HepG2 (cell line): ENCODE measurements around the gene IMMT. TPM values are rescaled to one million over a fixed set of nuclear protein-coding genes. Genes with fewer than 3 reads are reported as not detected.

Experiments used
- EEA1 ChIP-seq: sonication (generic); formaldehyde crosslinking; IDR thresholded peaks from 2 replicates; pipeline ENCODE4 v1.5.1; 2020; ENCODE audit warnings: mild to moderate bottlenecking, missing genetic modification reagents, borderline replicate concordance
- FOXK2 ChIP-seq: fragments of 450-650 bp; IDR thresholded peaks from 2 replicates; pipeline ENCODE4 v1.6.1; 2016
- GPBP1L1 ChIP-seq: sonication (generic); formaldehyde crosslinking; IDR thresholded peaks from 2 replicates; pipeline ENCODE4 v1.5.0; 2020; ENCODE audit warnings: mild to moderate bottlenecking, missing genetic modification reagents
- HBP1 ChIP-seq: IDR thresholded peaks from 2 replicates; pipeline ENCODE4 v1.6.1; 2016; ENCODE audit warnings: low read depth, control low read depth
- HNF1A ChIP-seq, 2 experiments: sonication (generic) in 1 of 2; formaldehyde crosslinking in 1 of 2; IDR thresholded peaks; 2 replicates each; pipeline versions ENCODE4 v1.4.0 to v1.6.1; 2016 to 2020; ENCODE audit warnings: borderline replicate concordance in 1 of 2, low read depth in 1 of 2, mild to moderate bottlenecking in 1 of 2, missing genetic modification reagents in 1 of 2
- HOXA7 ChIP-seq: sonication (generic); formaldehyde crosslinking; IDR thresholded peaks from 2 replicates; pipeline ENCODE4 v1.8.1; 2022; ENCODE audit warnings: mild to moderate bottlenecking, missing genetic modification reagents, moderate library complexity
- KDM3A ChIP-seq: IDR thresholded peaks from 2 replicates; pipeline ENCODE4 v1.6.1; 2018; ENCODE audit warnings: low read depth, missing compliant biosample characterization
- MAFG ChIP-seq: sonication (generic); formaldehyde crosslinking; IDR thresholded peaks from 2 replicates; pipeline ENCODE4 v1.5.1; 2020; ENCODE audit warnings: mild to moderate bottlenecking, missing genetic modification reagents
- MTF2 ChIP-seq: sonication (generic); formaldehyde crosslinking; IDR thresholded peaks from 2 replicates; pipeline ENCODE4 v1.5.0; 2020; ENCODE audit warnings: missing genetic modification reagents, borderline replicate concordance
- NR2F1 ChIP-seq, 2 experiments: fragments of 450-650 bp in 1 of 2; formaldehyde crosslinking in 1 of 2; IDR thresholded peaks; 2 replicates each; pipeline versions ENCODE4 v1.5.0 to v1.6.1; 2016 to 2020; ENCODE audit warnings: mild to moderate bottlenecking in 1 of 2, missing compliant biosample characterization in 1 of 2, missing genetic modification reagents in 1 of 2, moderate library complexity in 1 of 2
- SNAPC5 ChIP-seq: sonication (generic); formaldehyde crosslinking; IDR thresholded peaks from 2 replicates; pipeline ENCODE4 v1.8.1; 2023; ENCODE audit warnings: mild to moderate bottlenecking, missing genetic modification reagents, borderline replicate concordance
- TIGD3 ChIP-seq: sonication (generic); formaldehyde crosslinking; IDR thresholded peaks from 2 replicates; pipeline ENCODE4 v1.5.1; 2020; ENCODE audit warnings: mild to moderate bottlenecking, missing genetic modification reagents, borderline replicate concordance
- ZNF552 ChIP-seq: sonication (generic); formaldehyde crosslinking; IDR thresholded peaks from 2 replicates; pipeline ENCODE4 v1.9.0; 2022; ENCODE audit warnings: missing genetic modification reagents, mild to moderate bottlenecking, borderline replicate concordance
- ZNF569 ChIP-seq: sonication (generic); formaldehyde crosslinking; IDR thresholded peaks from 2 replicates; pipeline ENCODE4 v1.5.0; 2020; ENCODE audit warnings: mild to moderate bottlenecking, missing genetic modification reagents, moderate library complexity, borderline replicate concordance
- ZNF703 ChIP-seq: sonication (generic); formaldehyde crosslinking; IDR thresholded peaks from 2 replicates; pipeline ENCODE4 v1.5.1; 2020; ENCODE audit warnings: missing genetic modification reagents, mild to moderate bottlenecking, moderate library complexity, borderline replicate concordance
- polyA plus RNA-seq, 8 experiments: library from polyadenylated mRNA; depleted of rRNA in 3 of 8; stranded (reverse) in 7 of 8; unstranded in 1 of 8; fragments of >200 nt; fragmentation: Illumina TruSeq in 4 of 8; extraction: Trizol in 4 of 8; gene quantifications; 2 replicates each; pipeline versions ENCODE4 v1.2.1 to v1.2.3, GENCODE V29; 2011 to 2016; ENCODE audit warnings: low read depth in 4 of 8, missing spikeins in 1 of 8, mixed read lengths in 1 of 8; ENCODE audit not compliant: insufficient read depth in 1 of 8
- total RNA-seq, 5 experiments: library from RNA; depleted of rRNA; stranded (reverse); fragments of >200 nt; fragmentation: Illumina TruSeq; extraction: Trizol; gene quantifications; 2 replicates each; pipeline ENCODE4 v1.2.3, GENCODE V29; 2016; ENCODE audit warnings: low read depth in 1 of 5
- TF ChIP-seq, protein P1 (sequence below): sonication (generic); formaldehyde crosslinking; IDR thresholded peaks from 2 replicates; pipeline ENCODE4 v1.5.0; 2020; ENCODE audit warnings: mild to moderate bottlenecking, missing genetic modification reagents, moderate library complexity

IMMT gene
- total and polyA plus RNA-seq, 2 of the 13 experiments (the other 11 are each of a cell fraction or from before 2014, with no cell fraction given) = 63.5 to 119 TPM

DNA sequence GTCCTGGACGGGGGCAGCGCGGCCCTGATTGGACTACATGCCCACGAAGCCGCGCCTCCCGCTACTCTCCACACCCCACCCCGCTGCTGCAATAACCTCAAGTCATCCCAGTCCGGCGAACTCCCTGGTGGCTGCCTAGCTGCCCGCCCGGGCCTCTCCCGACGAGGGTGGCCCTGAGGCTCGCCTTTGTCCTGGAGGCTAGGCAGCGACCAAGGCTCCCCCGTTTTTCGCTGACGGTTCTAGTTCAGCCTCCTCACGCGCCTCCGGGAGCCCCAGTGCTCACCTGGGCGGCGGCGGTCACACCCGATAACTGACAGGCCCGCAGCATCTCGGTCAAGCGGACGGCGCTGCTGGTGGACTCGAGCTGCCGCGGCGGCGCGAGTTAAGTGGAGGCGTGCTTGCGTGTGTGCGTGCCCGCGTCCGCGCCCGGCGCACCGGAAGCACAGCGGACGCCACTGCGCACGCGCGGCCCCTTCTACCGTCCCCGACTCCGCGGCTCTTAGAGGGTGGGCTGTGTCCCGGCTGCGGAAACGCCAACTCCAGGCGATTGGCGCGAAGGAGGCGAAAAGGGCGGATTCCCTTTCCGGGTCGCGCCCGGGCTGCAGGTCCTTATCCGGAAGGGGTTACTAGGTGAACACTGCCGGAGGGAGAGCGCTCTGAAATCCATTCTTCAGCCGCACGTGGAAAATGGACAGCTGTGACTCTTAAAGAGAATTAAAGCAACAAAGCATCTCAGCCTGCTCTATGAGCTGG is at the start of gene IMMT (continued):
- TF ChIP-seq TIGD3 (CRISPR knock-in tag) (peak; percentile 91), KDM3A (CRISPR knock-in tag) (peak; percentile 55; the same call in 1 of the 2 replicates), HNF1A (IDR thresholded peaks at IDR 0.05; ENCODE audit: low read depth) (no peak), HNF1A (CRISPR knock-in tag; IDR thresholded peaks at IDR 0.05; ENCODE audit: borderline replicate concordance) (peak; percentile 90), HBP1 (CRISPR knock-in tag) (peak; percentile 21; the same call in 1 of the 2 replicates), SNAPC5 (CRISPR knock-in tag) (no peak; the same call in 1 of the 2 replicates), HOXA7 (CRISPR knock-in tag) (no peak), ZNF552 (CRISPR knock-in tag) (peak; percentile 66), ZNF703 (CRISPR knock-in tag) (peak; percentile 5; the same call in 1 of the 2 replicates), ZNF569 (CRISPR knock-in tag) (peak; percentile 58; the same call in 1 of the 2 replicates), EEA1 (CRISPR knock-in tag) (peak; percentile 97; the same call in 1 of the 2 replicates), MTF2 (CRISPR knock-in tag) (no peak), FOXK2 (0 out of 2 replicates have a peak, but pooled peaks have one; percentile 1), GPBP1L1 (CRISPR knock-in tag) (no peak), MAFG (no peak), NR2F1 (CRISPR knock-in tag; IDR thresholded peaks at IDR 0.05) (no peak; a peak in 1 of 4 replicates)
- TF ChIP-seq, protein P1, sequence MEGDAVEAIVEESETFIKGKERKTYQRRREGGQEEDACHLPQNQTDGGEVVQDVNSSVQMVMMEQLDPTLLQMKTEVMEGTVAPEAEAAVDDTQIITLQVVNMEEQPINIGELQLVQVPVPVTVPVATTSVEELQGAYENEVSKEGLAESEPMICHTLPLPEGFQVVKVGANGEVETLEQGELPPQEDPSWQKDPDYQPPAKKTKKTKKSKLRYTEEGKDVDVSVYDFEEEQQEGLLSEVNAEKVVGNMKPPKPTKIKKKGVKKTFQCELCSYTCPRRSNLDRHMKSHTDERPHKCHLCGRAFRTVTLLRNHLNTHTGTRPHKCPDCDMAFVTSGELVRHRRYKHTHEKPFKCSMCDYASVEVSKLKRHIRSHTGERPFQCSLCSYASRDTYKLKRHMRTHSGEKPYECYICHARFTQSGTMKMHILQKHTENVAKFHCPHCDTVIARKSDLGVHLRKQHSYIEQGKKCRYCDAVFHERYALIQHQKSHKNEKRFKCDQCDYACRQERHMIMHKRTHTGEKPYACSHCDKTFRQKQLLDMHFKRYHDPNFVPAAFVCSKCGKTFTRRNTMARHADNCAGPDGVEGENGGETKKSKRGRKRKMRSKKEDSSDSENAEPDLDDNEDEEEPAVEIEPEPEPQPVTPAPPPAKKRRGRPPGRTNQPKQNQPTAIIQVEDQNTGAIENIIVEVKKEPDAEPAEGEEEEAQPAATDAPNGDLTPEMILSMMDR (CRISPR knock-in tag) = no peak; the same call in 1 of the 2 replicates
